ENCODE results near the gene GLUD1.

GRCh38 chr10:87085537-87085936 is 9.1 kb downstream of the GLUD1 start:
- TF ChIP-seq CTCF (IDR thresholded peaks at IDR 0.05) = no peak
- TF ChIP-seq POLR2A (IDR thresholded peaks at IDR 0.05) = no peak
